Activated B cell treated with CpG ODN at 0.5 μM for 24 hours (primary cell): ENCODE measurements around the gene ATP11C. TPM values are rescaled to one million over a fixed set of nuclear protein-coding genes. Genes with fewer than 3 reads are reported as not detected.

Source experiments
- ATAC-seq: fragments of 200-7000 bp; cut with Tn5 transposase; one replicate; pipeline ENCODE4 v1.10.0; 2021; ENCODE audit warnings: low read depth, mild to moderate bottlenecking, moderate library complexity
- CTCF ChIA-PET: fragments of 350-600 bp; sonication (Branson Sonifier 250); formaldehyde crosslinking; loops from one replicate; lab custom pipeline; 2021; ENCODE audit warnings: antibody characterized with exemption; lab: Charles Lee
- POLR2A ChIA-PET: fragments of 350-600 bp; sonication (Branson Sonifier 250); formaldehyde crosslinking; loops from one replicate; lab custom pipeline; 2021; ENCODE audit warnings: antibody characterized with exemption; lab: Charles Lee
- DNase-seq: peaks from one replicate; pipeline ENCODE4 v3.0.0; 2022
- H3K27ac Mint-ChIP-seq: one replicate; pipeline ENCODE4 v1.8.0; 2020; ENCODE audit warnings: mixed read lengths
- H3K27me3 Mint-ChIP-seq: one replicate; pipeline ENCODE4 v1.8.0; 2021; ENCODE audit warnings: mixed read lengths
- H3K36me3 Mint-ChIP-seq: one replicate; pipeline ENCODE4 v1.8.0; 2021; ENCODE audit warnings: low read depth, mixed read lengths
- H3K4me1 Mint-ChIP-seq: one replicate; pipeline ENCODE4 v1.8.0; 2021; ENCODE audit warnings: mixed read lengths
- H3K4me3 Mint-ChIP-seq: one replicate; pipeline ENCODE4 v1.8.0; 2020; ENCODE audit warnings: mild to moderate bottlenecking, mixed read lengths
- H3K9me3 Mint-ChIP-seq: one replicate; pipeline ENCODE4 v1.8.0; 2020; ENCODE audit warnings: mixed read lengths
- intact Hi-C: fragments of 100-400 bp; cut with micrococcal nuclease; formaldehyde crosslinking; loops from one replicate; pipeline ENCODE4 v1.15.1; 2024
- total RNA-seq: library from RNA; stranded (reverse); gene quantifications from 2 replicates; pipeline ENCODE4 v1.2.3, GENCODE V29; 2022
- TF ChIP-seq, protein P1 (sequence below): fragments of 200-600 bp; IDR thresholded peaks from one replicate; pipeline ENCODE4 v1.8.0; 2022; ENCODE audit warnings: antibody characterized with exemption, mild to moderate bottlenecking

ATP11C gene
- total RNA-seq, 1 donor from 2014 or later, result 19.7 TPM

GRCh38 chrX:139815771-139816170 lies 117.1 kb downstream of the ATP11C start:
- POLR2A ChIA-PET, result interaction anchor here (0.6 kb wide), 1 partner anchor 15 kb away, joined by 3 read pairs; no protein-coding TSS in a partner anchor
- Mint-ChIP-seq H3K27me3 (no peaks in the 10 kb centered on the region), H3K9me3 (no peaks in the 10 kb centered on the region), H3K4me3 (no peak overlapping the region), H3K27ac (no peak overlapping the region), H3K4me1 (peaks cover 8% of the 10 kb centered on the region), H3K36me3 (peaks cover 48% of the 10 kb centered on the region)
- ATAC-seq (no peak), DNase-seq (no peak)
- CTCF ChIA-PET, result no interaction called here
- TF ChIP-seq, protein P1, sequence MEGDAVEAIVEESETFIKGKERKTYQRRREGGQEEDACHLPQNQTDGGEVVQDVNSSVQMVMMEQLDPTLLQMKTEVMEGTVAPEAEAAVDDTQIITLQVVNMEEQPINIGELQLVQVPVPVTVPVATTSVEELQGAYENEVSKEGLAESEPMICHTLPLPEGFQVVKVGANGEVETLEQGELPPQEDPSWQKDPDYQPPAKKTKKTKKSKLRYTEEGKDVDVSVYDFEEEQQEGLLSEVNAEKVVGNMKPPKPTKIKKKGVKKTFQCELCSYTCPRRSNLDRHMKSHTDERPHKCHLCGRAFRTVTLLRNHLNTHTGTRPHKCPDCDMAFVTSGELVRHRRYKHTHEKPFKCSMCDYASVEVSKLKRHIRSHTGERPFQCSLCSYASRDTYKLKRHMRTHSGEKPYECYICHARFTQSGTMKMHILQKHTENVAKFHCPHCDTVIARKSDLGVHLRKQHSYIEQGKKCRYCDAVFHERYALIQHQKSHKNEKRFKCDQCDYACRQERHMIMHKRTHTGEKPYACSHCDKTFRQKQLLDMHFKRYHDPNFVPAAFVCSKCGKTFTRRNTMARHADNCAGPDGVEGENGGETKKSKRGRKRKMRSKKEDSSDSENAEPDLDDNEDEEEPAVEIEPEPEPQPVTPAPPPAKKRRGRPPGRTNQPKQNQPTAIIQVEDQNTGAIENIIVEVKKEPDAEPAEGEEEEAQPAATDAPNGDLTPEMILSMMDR, result no peak
- intact Hi-C loops, result no loop called here

DNA sequence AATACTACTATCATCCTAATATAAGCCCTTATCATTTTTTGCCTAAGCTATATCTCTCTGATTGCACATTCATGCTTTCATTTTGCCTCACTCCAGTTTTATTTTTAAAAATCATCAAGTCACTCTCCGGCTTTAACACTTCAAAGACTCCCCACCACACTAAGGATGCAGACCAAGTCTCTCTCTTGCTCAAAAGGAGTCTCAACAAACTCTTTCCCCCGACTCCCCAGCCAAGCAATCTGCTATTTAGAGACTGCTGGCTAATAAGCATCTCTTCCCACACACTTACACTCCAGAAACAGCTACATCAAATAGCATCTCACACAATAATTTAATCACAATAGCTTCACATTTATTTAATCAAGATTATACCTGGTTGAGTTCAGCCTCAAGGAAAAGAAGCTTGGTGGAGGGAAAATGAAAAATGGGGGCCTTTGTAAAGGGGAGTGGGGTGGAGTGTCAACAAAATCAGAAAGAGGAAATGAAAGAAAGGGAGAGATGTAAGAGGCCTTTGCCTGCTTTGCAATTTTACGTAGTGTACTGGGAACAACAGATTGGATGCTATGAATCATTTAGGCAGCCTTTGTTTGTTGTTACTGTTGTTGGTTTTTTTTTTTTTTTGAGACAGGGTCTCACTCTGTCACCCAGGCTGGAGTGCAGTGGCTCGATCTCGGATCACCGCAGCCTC lies 120.8 kb downstream of the ATP11C start:
- POLR2A ChIA-PET, result no interaction called here
- Mint-ChIP-seq H3K36me3 (peaks cover 43% of the 10 kb centered on the region), H3K9me3 (no peaks in the 10 kb centered on the region), H3K4me1 (peaks cover 8% of the 10 kb centered on the region), H3K4me3 (no peak overlapping the region), H3K27ac (peak overlapping the region; percentile 38), H3K27me3 (no peaks in the 10 kb centered on the region)
- intact Hi-C loops, result no loop called here
- ATAC-seq (no peak), DNase-seq (no peak)
- TF ChIP-seq, protein P1, result no peak
- CTCF ChIA-PET, result no interaction called here

DNA sequence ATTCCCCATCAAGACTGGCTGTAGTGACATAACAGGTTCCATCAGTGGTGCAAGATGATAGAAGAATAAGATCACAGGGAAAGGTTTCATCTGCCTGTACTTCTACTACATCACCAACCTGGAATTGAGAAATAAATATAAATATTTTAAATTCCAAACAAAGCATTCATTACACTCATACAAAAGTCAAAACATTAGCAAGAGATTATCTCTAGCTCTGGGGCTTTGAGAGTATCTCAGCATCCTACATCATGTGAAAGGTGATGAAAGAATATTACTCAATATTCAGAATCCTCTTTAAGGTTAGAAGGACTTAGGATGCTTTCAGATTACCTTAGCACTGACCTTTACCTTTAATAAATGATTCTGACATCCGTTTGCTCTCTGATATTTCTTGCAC lies 128.4 kb downstream of the ATP11C start:
- H3K27ac Mint-ChIP-seq, result no peak overlapping the region

GRCh38 chrX:139803224-139803623 lies 129.6 kb downstream of the ATP11C start:
- H3K9me3 Mint-ChIP-seq, result no peaks in the 10 kb centered on the region
- H3K36me3 Mint-ChIP-seq, result peaks cover 52% of the 10 kb centered on the region
- H3K4me1 Mint-ChIP-seq, result no peaks in the 10 kb centered on the region
- POLR2A ChIA-PET, result no interaction called here
- H3K27ac Mint-ChIP-seq, result no peak overlapping the region
- no peak for DNase-seq
- no peaks in the 10 kb centered on the region for H3K27me3 Mint-ChIP-seq
- ATAC-seq, result no peak
- TF ChIP-seq, protein P1, result no peak
- intact Hi-C loops, result no loop called here
- CTCF ChIA-PET, result no interaction called here
- H3K4me3 Mint-ChIP-seq, result no peak overlapping the region

More for the DNA sequence above, 128.4 kb downstream of the ATP11C start:
- peaks cover 51% of the 10 kb centered on the region for H3K36me3 Mint-ChIP-seq
- no peak for ATAC-seq
- intact Hi-C loops, result no loop called here
- H3K9me3 Mint-ChIP-seq, result no peaks in the 10 kb centered on the region
- TF ChIP-seq, protein P1, result no peak
- no peaks in the 10 kb centered on the region for H3K4me1 Mint-ChIP-seq
- CTCF ChIA-PET, result no interaction called here
- H3K4me3 Mint-ChIP-seq, result no peak overlapping the region
- DNase-seq, result no peak
- no peaks in the 10 kb centered on the region for H3K27me3 Mint-ChIP-seq
- POLR2A ChIA-PET, result no interaction called here

DNA sequence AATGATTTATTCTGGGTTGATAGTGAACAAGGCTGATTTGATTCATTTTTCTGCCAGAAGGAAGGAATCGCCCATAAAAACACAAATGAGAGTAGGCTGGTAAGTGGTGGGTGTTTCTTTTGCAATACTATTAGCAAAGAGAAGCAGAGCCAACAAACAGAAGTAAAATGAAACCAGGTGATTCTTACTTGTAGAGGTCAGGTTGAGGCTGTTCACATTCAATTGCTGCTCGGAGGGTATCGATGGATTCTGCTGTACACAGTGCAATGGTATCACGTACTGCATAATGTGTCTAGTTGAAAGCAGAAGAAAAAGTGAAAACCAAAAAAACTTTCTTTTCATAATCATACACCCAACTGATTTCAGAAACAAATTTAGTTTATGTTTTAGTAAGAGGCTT lies 130.8 kb downstream of the ATP11C start:
- no peak for ATAC-seq
- TF ChIP-seq, protein P1, result no peak
- no peak for DNase-seq
- Mint-ChIP-seq H3K27ac (no peak overlapping the region), H3K9me3 (no peaks in the 10 kb centered on the region), H3K36me3 (peaks cover 47% of the 10 kb centered on the region), H3K4me3 (no peak overlapping the region), H3K27me3 (no peaks in the 10 kb centered on the region), H3K4me1 (no peaks in the 10 kb centered on the region)
- ChIA-PET POLR2A (no interaction called here), CTCF (no interaction called here)
- intact Hi-C loops, result no loop called here
